Right renal cortex interstitium (tissue), 3 donors: ENCODE results near the gene TRIM25. TPM values are rescaled to one million over a fixed set of nuclear protein-coding genes. Genes with fewer than 3 reads are reported as not detected.

ENCODE experiments used
- DNase-seq, 3 donors: peaks; one replicate each; pipeline ENCODE4 v3.0.0-alpha.2; 2013; ENCODE audit warnings: low read depth in 3 of 3, low spot score in 2 of 3
- polyA plus RNA-seq, 3 donors: library from polyadenylated mRNA; unstranded; fragments of 120-200 nt; gene quantifications; one replicate each; pipeline ENCODE4 v1.2.1, GENCODE V29; 2013; ENCODE audit not compliant: insufficient read length in 3 of 3

Gene TRIM25
- polyA plus RNA-seq, 3 donors = 30.5 to 34.1 (median 32.0) TPM

DNA sequence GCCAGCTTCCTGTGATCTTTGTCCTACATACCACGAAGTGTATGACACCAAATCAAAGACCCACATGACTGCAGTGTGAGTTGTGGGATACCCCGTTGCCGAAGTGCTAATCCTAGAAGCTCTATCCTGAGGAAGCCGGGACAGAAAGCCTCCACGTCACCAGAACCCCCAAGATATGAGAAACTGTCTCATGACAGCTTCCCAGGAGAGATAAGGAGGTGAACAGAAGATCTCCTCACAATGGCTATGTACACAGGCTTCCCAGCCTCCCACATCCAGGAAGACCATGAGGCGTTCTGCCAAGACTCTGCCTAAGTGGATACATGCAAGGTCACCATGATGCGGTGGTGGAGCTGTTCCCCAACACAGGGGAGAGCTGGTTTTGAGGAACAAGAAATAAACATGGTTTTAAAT, 37.1 kb downstream of the TRIM25 start:
- DNase-seq = no peak

DNA sequence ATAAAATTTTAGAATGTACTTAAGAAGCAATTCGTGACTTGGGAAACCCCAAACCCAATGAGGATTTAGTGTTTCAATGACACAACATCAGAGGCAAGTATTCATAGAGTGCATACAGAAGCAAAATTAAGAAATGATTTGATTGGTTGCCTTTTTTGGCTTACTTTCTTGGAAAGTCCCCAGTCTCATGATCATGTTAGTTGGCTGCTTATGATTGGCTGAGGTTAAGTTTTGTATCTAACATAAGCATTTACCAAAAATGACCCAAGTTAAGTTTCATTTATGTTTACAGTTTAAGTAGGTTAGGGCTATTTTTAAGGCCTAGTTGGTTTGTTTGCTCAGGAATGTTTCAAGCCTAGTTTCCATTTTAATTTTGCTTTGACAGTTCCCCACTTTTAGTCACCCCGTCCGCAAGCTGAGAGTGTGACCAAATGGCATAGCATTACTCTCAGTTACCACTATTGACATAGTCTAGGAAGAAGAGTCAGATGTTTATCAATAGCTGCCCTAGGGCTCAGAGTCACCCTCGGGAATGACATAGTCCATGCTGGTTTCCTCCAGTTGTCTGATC, 43.7 kb downstream of the TRIM25 start:
- DNase-seq = no peak

DNA sequence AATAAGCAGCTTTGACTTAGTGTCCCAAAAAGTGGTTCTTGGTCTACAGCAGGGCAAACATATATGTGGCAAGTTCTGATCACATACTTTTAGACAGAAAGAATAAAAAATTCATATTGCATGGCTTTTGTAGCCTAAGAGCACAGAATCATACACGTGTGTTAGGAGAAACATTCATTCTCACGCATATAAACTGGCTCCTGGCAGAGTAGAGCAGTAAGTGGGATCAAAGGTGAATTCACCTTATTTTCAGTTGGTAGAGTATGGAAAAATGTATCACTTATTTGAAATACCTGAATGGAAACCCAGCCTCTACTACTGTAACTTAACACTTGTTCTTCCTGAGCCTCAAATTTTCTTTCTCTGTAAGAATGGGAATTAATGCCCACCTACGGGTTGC, 45.1 kb downstream of the TRIM25 start:
- DNase-seq = no peak

DNA sequence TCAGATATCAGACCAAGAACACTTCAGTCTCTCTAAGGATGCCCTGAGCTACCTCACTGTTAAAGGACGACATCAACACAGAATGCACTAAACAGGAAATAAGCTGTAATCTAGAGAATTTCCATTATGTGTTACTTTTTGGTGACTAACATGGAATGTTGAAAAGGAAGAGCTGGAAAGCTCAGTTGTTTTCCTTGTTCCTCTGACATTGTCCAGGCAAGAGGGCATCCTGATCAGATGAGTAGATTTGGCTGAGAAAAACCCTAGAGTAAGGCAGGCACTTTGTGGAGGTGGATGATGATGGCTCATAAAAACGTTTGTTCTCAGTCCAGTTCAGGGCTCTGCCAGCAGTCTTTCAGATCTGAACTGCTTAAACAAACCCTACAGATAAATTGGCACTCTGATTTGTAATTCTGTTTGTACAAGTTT, 45.9 kb downstream of the TRIM25 start:
- no peak for DNase-seq

DNA sequence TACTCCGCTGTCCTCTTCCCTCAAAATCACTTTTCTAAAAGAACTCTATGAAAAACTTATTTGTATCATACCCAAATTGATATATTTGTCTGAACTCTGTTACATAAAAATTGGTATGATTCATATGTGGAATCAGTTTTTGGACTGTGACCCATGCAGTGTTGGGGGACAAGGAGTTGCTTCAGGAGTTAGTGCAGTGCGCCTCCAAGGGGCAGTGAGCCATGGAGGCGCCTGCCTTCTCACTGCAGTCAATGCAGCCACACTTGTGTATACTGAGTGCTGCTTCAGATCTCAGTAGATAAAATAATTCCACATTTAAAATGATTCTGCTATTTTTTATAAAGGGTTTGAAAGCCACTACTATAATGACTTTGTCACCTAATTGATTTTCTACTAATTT, 47.4 kb downstream of the TRIM25 start:
- no peak for DNase-seq

DNA sequence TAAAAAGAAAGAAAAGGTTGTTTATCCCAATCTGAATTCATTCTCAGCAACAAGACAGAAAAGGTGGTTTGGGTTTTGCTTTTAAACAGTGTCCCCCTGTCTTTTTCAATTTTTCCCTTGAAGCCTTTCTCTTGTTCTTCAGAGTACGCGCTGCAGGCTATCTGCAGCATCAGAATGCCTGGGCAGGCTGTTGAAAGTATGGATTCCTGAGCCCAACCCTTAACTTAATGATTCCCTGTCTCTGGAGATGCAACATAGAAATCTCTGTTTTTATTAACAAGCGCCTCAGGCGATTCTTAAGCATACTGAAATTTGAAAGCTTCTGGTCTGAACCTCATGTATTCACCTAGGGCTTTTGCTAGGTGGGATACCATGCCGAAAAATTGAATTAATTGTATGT, 47.8 kb downstream of the TRIM25 start:
- no peak for DNase-seq

DNA sequence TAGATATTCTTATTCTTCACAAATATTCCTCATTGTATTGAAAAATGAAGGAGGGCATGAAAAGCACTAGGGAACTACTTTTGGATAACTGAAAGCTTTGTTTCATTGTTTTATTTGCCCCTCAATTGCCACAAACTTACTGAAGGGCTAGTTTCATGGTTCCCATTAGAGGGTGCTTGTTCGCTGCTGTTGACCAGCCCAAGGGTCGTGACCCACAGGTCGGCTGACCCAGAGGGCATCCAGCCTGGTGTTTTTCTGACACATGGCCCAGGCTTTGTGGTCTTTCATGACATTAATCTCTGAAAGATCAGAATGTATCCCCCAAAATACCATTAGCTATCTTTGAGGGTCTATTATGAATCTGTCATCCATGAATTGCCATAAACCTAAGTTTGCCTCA, 49.9 kb downstream of the TRIM25 start:
- no peak for DNase-seq

DNA sequence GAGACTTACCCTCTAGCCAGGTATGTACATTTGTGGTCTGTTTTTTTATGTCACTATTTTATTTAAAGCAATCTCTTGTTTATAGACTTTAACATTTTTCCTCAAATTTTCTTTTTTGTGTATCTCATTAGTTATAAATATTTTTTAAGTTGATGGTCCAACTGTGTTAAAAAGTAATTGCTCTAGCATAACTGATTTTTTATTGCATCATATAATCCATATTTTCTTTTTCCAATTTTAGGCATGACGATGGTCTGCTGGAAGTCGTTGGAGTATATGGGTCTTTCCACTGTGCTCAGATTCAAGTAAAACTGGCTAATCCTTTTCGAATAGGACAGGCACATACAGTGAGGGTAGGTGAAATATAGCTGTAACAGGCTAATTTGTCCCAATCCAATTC, 52.0 kb downstream of the TRIM25 start:
- DNase-seq = no peak

DNA sequence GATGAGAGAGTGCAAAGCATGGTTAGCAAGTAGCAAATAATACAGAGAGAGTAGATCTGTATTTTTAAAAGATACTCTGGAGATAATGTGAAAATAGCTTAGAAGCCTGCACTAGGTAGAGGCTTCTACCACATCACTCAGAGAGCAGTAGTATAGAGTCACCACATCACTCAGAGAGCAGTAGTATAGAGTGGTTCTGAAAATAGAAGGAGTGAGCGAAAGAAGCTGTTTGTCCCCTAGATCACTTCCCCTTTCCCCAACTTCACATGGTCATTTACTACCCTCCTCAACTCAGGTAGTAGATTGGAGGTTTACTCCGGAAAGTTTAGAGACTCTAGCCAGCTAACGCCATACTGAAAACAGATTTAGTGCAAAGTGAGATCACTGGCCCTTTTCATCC, 62.8 kb downstream of the TRIM25 start:
- no peak for DNase-seq

DNA sequence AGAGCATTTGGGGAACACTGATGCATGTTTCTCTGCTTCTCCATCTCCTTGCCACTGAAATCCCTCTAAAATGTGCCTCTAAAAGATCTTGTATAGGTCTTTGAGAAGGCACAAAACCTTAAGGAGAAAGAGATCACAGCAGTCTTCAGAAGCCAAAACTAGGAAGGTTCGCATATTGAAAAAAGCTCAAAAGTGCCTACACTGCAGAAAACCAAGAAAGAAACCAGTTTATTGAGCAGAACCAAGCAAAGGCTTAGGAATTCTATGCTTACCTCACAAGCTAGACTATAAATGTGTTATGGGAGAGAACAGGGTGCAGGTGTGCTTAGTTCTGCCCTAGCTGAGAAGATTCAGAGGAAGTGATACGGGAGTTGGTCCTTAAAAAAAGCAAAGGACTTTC, 63.3 kb downstream of the TRIM25 start:
- DNase-seq = no peak

DNA sequence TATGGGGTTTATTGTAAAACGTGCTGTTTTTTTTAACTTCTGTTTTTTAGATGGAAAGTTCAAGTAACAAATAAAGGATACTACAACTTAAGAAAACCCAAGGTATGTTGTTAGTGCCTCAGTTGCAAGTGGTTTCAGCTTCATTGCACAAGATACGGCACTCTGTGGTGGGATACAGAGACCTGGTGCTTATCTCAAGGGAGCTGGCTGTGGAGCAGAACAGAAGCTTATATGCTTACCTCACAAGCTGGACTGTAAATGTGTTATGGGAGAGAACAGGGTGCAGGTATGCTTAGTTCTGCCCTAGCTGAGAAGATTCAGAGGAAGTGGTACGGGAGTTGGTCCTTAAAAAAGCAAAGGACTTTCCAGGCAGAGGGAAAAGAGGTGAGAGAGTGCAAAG, 64.7 kb downstream of the TRIM25 start:
- DNase-seq = no peak

DNA sequence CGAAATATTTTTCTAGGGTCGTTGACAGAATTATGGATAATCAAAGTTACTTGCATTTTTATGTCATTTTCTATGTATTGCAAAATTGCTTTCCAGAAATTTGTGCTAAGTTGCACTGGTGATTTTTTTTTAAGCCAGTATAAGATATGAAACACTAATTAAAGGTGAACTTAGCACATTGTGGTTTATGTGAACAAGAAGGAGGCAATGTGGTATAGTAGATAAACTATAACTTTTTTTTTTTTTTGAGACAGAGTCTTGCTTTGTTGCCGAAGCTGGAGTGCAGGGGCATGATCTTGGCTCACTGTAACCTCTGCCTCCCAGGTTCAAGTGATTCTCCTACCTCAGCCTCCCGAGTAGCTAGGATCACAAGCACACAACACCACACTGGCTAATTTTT, 66.7 kb downstream of the TRIM25 start:
- no peak for DNase-seq

DNA sequence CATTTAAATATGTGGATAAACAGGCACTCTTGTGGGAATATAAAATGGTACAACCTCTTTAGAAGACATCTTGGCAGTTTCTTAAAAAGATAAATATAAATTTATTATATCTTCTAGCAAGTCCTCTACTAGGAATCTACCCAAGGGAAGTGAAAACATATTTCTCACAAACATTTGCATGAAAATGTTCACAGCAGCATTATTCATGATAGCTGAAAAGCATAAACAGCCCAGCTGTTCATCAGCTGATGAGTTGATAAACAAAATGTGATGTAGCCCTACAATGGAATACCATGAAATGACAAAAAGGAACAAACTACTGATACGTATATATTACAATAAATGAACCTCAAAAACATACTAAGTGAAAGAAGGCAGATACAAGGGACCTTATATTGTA, 67.9 kb downstream of the TRIM25 start:
- no peak for DNase-seq

DNA sequence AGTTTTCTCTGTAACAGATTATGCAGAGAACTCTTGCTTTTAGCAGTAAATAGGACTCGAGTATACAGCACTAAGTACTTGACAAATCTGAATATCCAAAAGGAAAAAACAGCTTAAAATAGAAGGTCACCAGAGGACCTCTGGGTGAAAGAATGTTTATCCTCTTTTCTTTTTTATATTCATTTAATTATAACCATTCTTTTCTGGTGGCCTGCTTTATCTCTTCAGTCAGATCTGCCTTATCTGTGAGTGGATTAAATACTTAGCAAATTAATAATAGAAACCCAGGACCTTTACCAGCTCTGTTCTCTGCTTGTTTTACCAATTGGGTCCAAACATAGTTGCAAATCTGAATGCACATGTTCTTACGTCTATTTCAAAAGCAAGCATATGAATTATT, 71.3 kb downstream of the TRIM25 start:
- DNase-seq = no peak

DNA sequence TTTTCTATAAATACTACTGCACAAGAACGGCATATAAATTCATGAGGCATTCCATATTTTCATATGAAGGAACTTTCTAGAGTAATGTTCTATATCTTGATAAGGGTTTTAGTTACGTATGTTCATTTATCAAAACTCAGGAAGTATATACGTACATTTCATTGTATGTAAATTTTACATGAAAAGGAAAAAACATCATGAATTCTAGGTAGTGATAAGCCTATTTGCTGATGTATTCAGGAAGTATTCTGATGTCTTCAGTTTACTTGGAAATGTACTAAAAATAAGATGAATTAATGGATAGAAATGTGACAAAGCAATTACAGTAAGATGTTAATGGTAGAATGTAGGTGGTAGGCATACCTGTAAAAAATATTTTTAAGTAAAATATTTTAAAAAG, 75.2 kb downstream of the TRIM25 start:
- DNase-seq = no peak

Other genes with a start within 250 kb of the TRIM25 start
- gene C17orf67, start 80.1 kb downstream of the TRIM25 start, polyA plus RNA-seq = 1 to 10 TPM; 1.1 to 1.3 (median 1.2) TPM
- 1 to 10 TPM; 3.2 to 3.5 (median 3.4) TPM for gene DGKE, start 79.9 kb downstream of the TRIM25 start, polyA plus RNA-seq
- gene COIL, start 47.0 kb upstream of the TRIM25 start, polyA plus RNA-seq = 10 to 100 TPM; 33.3 to 36.4 (median 34.5) TPM
- 100 to 1,000 TPM in 1 of 3 donors, 10 to 100 TPM in 2; 88.1 to 124 (median 99.5) TPM for gene SCPEP1, start 64.1 kb upstream of the TRIM25 start, polyA plus RNA-seq
- gene AKAP1, start 171.2 kb upstream of the TRIM25 start, polyA plus RNA-seq = 10 to 100 TPM; 37.4 to 38.9 (median 38.4) TPM